AG09309 (cell line): ENCODE measurements around the gene MT1B.

Experiments
- DNase-seq: peaks from one replicate; pipeline ENCODE4 v3.0.0-alpha.2; 2010; ENCODE audit warnings: low read depth
- H3K4me3 ChIP-seq: 2 replicates; pipeline ENCODE4 v1.5.1; 2011; ENCODE audit warnings: mild to moderate bottlenecking, low read depth, low read length, moderate library complexity; ENCODE audit not compliant: control insufficient read depth
- CTCF ChIP-seq: IDR thresholded peaks from 2 replicates; pipeline ENCODE4 v1.5.1; 2011; ENCODE audit warnings: mild to moderate bottlenecking, low read depth, low read length, inconsistent platforms; ENCODE audit not compliant: insufficient read depth, control insufficient read depth; ENCODE audit errors: missing control alignments

The MT1B gene

GRCh38 chr16:56631832-56632155 lies 19.9 kb upstream of the MT1B start:
- H3K4me3 ChIP-seq, result peak overlapping the region; percentile 50
- DNase-seq, result no peak
- no peak for TF ChIP-seq CTCF

GRCh38 chr16:56632156-56632847 lies 19.4 kb upstream of the MT1B start, which contains the start of gene MT1M:
Gene MT1M (plus strand): TSS chr16:56632659. CDS start chr16:56632732, 73 bp downstream.
- peak within 1 kb of the TSS; percentile 50 for H3K4me3 ChIP-seq
- TF ChIP-seq CTCF, result no peak
- DNase-seq, result no peak

GRCh38 chr16:56632848-56633365 lies 18.8 kb upstream of the MT1B start:
- peak overlapping the region; percentile 50 for H3K4me3 ChIP-seq
- no peak for DNase-seq
- TF ChIP-seq CTCF, result no peak

- no peak overlapping the region for H3K4me3 ChIP-seq
- no peak for TF ChIP-seq CTCF
- DNase-seq, result no peak
Observed at GRCh38 chr16:56633535-56633934, 18.2 kb upstream of the MT1B start.

GRCh38 chr16:56634715-56635440 lies 16.8 kb upstream of the MT1B start:
- no peak overlapping the region for H3K4me3 ChIP-seq
- no peak for TF ChIP-seq CTCF
- DNase-seq, result no peak

- no peak for DNase-seq
- no peak overlapping the region for H3K4me3 ChIP-seq
- TF ChIP-seq CTCF, result no peak
Observed at GRCh38 chr16:56635441-56635967, 16.2 kb upstream of the MT1B start.
